ENCODE results near the gene PLCB1.

The PLCB1 gene

GRCh38 chr20:8304124-8304816 is 172.2 kb downstream of the PLCB1 start:
- DNase-seq, result no peak

GRCh38 chr20:8305449-8305978 is 173.4 kb downstream of the PLCB1 start:
- DNase-seq, result peak; percentile 29

GRCh38 chr20:8306937-8307336 is 174.9 kb downstream of the PLCB1 start:
- no peak for DNase-seq

- no peak for DNase-seq
These were observed 177.6 kb downstream of the PLCB1 start for GRCh38 chr20:8309634-8310033.

- no peak for DNase-seq
These were observed 178.6 kb downstream of the PLCB1 start for GRCh38 chr20:8310618-8311017.

- DNase-seq, result no peak
These were observed 181.0 kb downstream of the PLCB1 start for GRCh38 chr20:8313073-8313472.

- DNase-seq, result no peak
These were observed 183.8 kb downstream of the PLCB1 start for GRCh38 chr20:8315639-8316573.

GRCh38 chr20:8317448-8317847 is 185.4 kb downstream of the PLCB1 start:
- no peak for DNase-seq

GRCh38 chr20:8318965-8319625 is 187.0 kb downstream of the PLCB1 start:
- DNase-seq, result no peak

- no peak for DNase-seq
These were observed 188.2 kb downstream of the PLCB1 start for GRCh38 chr20:8320306-8320705.

- no peak for DNase-seq
These were observed 188.9 kb downstream of the PLCB1 start for GRCh38 chr20:8321001-8321400.

- DNase-seq, result no peak
These were observed 190.7 kb downstream of the PLCB1 start for GRCh38 chr20:8322662-8323217.

GRCh38 chr20:8326191-8326590 is 194.1 kb downstream of the PLCB1 start:
- no peak for DNase-seq

GRCh38 chr20:8326899-8327298 is 194.8 kb downstream of the PLCB1 start:
- DNase-seq, result no peak

- DNase-seq, result no peak
These were observed 196.1 kb downstream of the PLCB1 start for GRCh38 chr20:8328189-8328588.

- DNase-seq, result no peak
These were observed 198.3 kb downstream of the PLCB1 start for GRCh38 chr20:8330319-8330784.

- DNase-seq, result no peak
These were observed 199.0 kb downstream of the PLCB1 start for GRCh38 chr20:8330785-8331695.

- no peak for DNase-seq
These were observed 199.8 kb downstream of the PLCB1 start for GRCh38 chr20:8331740-8332412.

- DNase-seq, result no peak
These were observed 202.6 kb downstream of the PLCB1 start for GRCh38 chr20:8334641-8335040.

- no peak for DNase-seq
These were observed 203.0 kb downstream of the PLCB1 start for GRCh38 chr20:8335059-8335458.

Data from NCI-H510A treated with DMSO at 0.1 percent for 48 hours (cell line).